GM12865 (cell line): ENCODE results near the gene KIAA0753.

Experiments
- DNase-seq: peaks from one replicate; pipeline ENCODE4 v3.0.0; 2010; ENCODE audit warnings: low read depth
- H3K4me3 ChIP-seq: 2 replicates; pipeline ENCODE4 v1.5.1; 2011; ENCODE audit warnings: mild to moderate bottlenecking, low read depth, low read length, control low read depth
- CTCF ChIP-seq: IDR thresholded peaks from 2 replicates; pipeline ENCODE4 v1.5.1; 2011; ENCODE audit warnings: low read length, control low read depth, low read depth, inconsistent platforms; ENCODE audit not compliant: insufficient read depth; ENCODE audit errors: missing control alignments

KIAA0753 gene

GRCh38 chr17:6556121-6557039 lies 84.1 kb downstream of the KIAA0753 start, which contains the start of gene PITPNM3:
Gene PITPNM3, minus strand, starts transcription at chr17:6556555. Its CDS starts 149 bp downstream, at chr17:6556406.
- no peak for TF ChIP-seq CTCF
- no peak for DNase-seq
- H3K4me3 ChIP-seq: no peak within 1 kb of the TSS

GRCh38 chr17:6555331-6556120 lies 85.0 kb downstream of the KIAA0753 start:
- no peak for DNase-seq
- H3K4me3 ChIP-seq: no peak overlapping the region
- TF ChIP-seq CTCF: no peak

GRCh38 chr17:6554871-6555330 lies 85.6 kb downstream of the KIAA0753 start:
- H3K4me3 ChIP-seq: no peak overlapping the region
- no peak for DNase-seq
- no peak for TF ChIP-seq CTCF

- DNase-seq: no peak
- no peak overlapping the region for H3K4me3 ChIP-seq
- no peak for TF ChIP-seq CTCF
Measured at GRCh38 chr17:6554342-6554741, 86.2 kb downstream of the KIAA0753 start.

GRCh38 chr17:6551869-6552531 lies 88.5 kb downstream of the KIAA0753 start:
- TF ChIP-seq CTCF: no peak
- no peak overlapping the region for H3K4me3 ChIP-seq
- DNase-seq: no peak

GRCh38 chr17:6551356-6551755 lies 89.2 kb downstream of the KIAA0753 start:
- no peak for DNase-seq
- H3K4me3 ChIP-seq: no peak overlapping the region
- TF ChIP-seq CTCF: no peak
